ENCODE results near the gene TMSB4X.

- no peak for TF ChIP-seq EP300 (IDR thresholded peaks at IDR 0.05)
- no peak for TF ChIP-seq POLR2A (IDR thresholded peaks at IDR 0.05)
- TF ChIP-seq, protein P1, sequence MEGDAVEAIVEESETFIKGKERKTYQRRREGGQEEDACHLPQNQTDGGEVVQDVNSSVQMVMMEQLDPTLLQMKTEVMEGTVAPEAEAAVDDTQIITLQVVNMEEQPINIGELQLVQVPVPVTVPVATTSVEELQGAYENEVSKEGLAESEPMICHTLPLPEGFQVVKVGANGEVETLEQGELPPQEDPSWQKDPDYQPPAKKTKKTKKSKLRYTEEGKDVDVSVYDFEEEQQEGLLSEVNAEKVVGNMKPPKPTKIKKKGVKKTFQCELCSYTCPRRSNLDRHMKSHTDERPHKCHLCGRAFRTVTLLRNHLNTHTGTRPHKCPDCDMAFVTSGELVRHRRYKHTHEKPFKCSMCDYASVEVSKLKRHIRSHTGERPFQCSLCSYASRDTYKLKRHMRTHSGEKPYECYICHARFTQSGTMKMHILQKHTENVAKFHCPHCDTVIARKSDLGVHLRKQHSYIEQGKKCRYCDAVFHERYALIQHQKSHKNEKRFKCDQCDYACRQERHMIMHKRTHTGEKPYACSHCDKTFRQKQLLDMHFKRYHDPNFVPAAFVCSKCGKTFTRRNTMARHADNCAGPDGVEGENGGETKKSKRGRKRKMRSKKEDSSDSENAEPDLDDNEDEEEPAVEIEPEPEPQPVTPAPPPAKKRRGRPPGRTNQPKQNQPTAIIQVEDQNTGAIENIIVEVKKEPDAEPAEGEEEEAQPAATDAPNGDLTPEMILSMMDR (IDR thresholded peaks at IDR 0.05): no peak
Observed at GRCh38 chrX:12972243-12972642, 2.7 kb upstream of the TMSB4X start.
